ENCODE results near the gene LAMTOR2.
A peak's percentile ranks its signal among the peaks of the same experiment; 100 is the strongest.

Gene LAMTOR2

GRCh38 chr1:156096640-156097391 is 42.2 kb downstream of the LAMTOR2 start:
- peak; percentile 78 to 82 (median 81) for DNase-seq (ENCODE audit: low read depth in 2 of 3, low spot score in 2 of 3)

DNA sequence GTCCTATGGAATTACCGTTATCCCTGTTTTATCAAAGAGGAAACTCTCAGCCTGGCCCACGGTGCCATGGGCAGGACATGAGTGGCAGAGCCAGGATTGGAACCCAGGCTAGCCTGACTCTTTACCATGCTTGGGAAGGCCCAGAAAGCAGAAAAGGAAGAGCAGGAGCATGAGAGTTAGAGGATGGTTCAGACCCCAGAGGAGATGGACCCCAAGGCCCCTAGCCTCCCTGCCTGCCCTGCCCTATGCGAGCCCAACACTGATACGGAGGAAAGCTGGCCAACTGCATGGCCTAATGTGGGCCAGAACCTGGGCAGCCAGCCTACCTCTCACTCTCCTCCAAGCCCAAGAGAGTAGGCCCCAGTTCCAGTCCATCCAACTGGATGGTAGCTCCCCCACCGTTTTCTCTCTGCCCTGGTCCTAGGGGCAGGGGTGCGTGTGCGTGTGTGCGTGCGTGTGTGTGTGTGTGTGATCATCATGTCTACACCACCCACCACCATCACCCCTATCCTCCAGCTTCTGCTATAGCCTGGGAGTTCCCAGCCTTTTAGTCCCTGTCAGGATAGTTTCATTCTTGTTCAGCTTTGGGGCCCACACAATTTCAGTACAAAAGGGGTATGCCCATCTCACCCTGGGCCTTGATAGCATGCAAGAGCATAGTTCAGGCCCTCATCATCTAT is 43.1 kb downstream of the LAMTOR2 start:
- DNase-seq (ENCODE audit: low read depth in 2 of 3, low spot score in 2 of 3) = peak in 1 of 3 experiments; percentile 36

DNA sequence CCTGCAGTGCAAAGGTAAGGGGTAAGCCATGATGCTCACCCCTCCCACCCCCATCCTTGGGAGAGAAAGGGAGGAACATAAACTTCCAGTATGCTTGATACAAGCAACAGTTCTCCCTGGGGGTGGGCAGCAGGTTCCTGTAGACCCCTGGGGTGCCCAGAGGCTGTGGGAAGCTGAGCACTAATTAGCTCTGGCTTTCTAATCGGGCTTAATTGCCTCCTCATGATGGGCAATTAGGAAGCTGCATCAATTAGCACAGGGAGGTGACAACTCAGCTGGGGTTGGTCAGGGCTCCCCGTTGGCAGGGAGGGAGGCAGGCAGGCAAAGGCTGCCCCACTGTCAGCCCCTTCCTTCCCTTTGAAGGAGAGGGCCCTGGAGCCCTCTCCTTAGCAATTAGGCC is 44.2 kb downstream of the LAMTOR2 start:
- no peak for DNase-seq (ENCODE audit: low read depth in 2 of 3, low spot score in 2 of 3)

DNA sequence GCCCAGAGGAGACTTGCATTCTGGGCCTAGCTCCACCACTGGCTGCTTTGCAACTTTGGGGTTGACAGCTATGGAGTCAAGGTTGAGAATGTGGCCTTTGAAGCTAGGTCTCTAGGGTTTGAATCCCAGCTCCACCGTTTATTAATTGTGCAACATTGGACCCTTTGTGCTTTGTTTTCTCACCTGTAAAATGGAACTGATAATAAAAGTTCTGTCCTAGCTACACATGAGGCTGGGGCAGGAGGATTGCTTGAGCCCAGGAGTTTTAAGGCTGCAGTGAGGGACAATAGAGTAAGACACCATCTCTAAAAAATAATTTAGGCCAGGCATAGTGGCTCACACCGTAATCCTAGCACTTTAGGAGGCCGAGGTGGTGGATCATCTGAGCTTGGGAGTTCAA is 44.7 kb downstream of the LAMTOR2 start:
- no peak for DNase-seq (ENCODE audit: low read depth in 2 of 3, low spot score in 2 of 3)

- no peak for DNase-seq (ENCODE audit: low read depth in 2 of 3, low spot score in 2 of 3)
Observed at GRCh38 chr1:156100205-156100995, 45.8 kb downstream of the LAMTOR2 start.

GRCh38 chr1:156101880-156102279 is 47.3 kb downstream of the LAMTOR2 start:
- DNase-seq (ENCODE audit: low read depth in 2 of 3, low spot score in 2 of 3) = no peak

- no peak for DNase-seq (ENCODE audit: low read depth in 2 of 3, low spot score in 2 of 3)
Observed at GRCh38 chr1:156102633-156103511, 48.3 kb downstream of the LAMTOR2 start.

DNA sequence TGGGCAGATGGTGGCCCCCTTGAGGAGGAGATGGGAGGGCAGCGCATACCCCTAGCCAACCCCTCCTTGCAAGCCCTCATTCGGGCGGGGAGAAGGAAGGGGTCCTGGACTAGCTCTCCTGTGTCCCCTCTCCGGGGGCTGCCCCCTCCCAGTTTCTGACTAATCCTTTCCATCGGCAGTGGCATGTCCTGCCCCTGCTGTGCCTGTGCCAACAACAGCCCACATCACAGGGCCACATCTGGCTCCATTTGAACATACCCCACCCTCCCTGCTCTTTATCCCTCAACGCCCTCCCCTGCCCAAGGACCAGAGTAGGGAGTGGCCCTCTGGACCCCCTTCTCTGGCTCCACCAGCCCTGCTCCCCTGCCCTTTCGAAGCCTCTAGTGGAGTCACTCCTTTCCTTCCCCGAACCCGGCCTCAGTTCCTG is 49.0 kb downstream of the LAMTOR2 start:
- no peak for DNase-seq (ENCODE audit: low read depth in 2 of 3, low spot score in 2 of 3)

GRCh38 chr1:156104065-156104810 is 49.7 kb downstream of the LAMTOR2 start:
- DNase-seq (ENCODE audit: low read depth in 2 of 3, low spot score in 2 of 3) = no peak

DNA sequence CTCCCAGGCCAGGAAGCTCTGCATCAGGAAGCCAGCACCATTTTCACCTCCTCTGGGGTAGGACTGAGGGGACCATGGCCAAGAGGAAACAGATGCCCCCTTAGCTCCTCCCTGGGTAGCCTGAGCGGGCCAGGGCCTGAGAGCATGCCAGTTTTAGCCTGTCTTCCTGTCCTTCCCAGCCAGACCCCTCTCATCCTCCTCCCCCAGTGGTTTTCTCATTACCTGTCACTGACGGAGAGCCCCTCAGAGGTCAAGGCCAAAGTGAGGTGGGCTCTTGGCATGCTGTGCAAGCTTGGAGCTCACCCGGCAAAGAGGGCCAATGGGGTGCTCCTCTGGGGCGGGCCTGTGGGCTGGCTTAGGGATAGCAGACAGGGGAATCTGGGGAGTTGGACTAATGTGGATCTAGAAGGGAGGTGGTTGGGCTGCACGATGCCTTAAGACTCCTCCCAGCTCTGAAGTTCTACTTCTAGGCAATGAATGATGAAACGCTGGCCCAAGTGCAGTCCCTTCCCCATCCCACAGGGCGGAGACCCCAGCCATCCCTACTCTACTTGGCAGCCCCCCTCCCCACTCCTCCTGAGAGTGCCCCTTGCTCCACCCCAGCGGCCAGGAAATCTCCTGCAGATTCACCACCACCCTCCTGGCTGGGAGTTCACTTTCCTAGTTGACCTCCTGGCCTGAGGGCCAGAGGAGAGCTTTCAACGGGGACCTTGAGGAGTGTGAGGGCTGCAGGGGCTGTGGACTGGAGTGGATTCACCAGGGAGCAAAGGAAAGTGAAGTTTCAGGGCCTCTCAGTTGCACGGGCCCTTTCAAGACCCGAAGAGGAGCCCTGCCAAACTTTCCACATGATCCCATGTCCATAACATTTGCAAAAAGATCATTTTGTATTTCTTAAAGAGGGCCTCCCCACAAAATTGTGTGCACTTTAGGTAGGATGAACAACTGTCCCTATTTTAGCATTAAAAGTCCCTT is 50.6 kb downstream of the LAMTOR2 start:
- DNase-seq (ENCODE audit: low read depth in 2 of 3, low spot score in 2 of 3) = no peak

DNA sequence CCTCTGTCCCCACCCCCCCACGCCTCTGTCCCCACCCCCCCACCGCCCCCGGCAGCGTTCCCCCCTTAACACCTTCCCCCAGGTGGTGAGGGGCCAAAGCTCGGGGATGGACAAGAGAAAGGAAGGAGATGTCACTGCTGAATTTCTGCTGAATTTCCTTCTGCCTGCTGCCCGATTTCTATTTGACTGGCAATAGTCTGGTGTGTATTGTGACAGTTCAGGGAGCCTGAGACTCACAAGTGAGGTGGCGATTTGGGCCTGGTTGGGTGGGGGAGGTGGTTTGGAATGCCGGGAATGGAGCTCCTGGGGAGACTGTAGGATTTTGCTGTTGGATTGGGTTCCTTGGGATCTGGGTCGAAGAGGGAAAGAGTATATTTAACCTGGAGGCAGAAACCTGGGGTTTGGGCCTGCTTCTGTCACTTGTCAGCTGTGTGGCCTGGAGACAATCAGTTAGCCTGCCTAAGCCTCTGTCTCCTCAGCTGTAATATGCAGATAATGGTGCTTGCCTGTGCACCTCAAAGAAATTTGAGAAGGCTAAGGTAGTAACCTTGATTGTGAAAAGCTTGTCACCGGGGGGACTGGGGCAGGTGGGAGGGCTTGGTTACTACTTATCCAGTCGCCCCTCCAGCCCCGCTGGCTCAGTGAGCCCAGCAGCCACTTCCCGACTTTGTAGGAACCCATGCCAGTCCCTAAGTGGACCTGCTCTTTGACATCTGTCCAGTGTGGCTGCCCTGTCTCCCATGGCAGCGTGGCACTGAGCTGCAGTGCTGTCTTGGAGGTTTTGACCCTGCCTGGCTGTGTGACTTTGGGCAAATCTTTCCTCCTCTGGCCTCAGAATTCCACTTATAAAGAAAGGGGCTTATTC is 52.3 kb downstream of the LAMTOR2 start:
- DNase-seq (ENCODE audit: low read depth in 2 of 3, low spot score in 2 of 3) = no peak

DNA sequence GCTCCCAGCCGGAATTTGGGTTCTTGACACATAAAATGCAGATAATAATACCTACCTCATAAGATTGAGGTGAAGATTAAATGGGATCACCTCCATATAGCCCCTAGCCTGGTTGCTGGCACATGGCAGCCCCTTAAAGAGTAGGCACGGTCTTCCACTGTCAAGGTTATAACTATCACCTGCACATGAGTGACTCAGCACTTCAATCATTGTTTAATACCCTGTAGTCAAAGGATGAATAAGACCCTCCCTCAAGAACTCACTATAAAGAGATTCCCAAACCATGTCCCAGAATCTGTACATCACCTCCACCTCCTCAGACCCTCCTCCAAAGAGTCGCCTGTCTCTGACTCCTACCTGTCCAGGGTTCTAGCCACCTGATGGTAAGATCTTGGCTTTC is 53.5 kb downstream of the LAMTOR2 start:
- no peak for DNase-seq (ENCODE audit: low read depth in 2 of 3, low spot score in 2 of 3)
